Superior temporal gyrus (tissue), 1 donor: ENCODE data around the gene VIPR2.
A peak's percentile ranks its signal among the peaks of the same experiment; 100 is the strongest.

Experiments
- DNase-seq: peaks from one replicate; pipeline ENCODE4 v3.0.0-alpha.2; 2016; ENCODE audit errors: extremely low spot score

Gene VIPR2

DNA sequence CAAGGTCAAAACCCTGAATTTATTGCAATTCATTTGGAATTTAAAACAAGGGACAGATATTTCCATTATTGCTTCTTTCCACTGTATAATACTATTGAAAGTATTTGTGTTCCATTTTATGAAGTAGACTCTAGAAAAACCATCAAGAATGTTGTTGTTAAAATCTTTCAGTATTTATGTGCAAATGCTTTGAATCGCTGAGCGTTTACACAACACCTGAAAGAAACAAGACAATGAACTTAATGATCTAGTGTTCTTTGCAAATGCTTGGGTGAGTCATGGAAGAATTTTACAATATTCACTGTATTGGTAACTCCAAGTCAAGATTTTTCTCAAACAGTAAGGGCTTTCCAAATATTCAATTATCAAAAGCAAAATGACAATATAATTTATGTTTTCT lies 97.1 kb downstream of the VIPR2 start:
- no peak for DNase-seq

DNA sequence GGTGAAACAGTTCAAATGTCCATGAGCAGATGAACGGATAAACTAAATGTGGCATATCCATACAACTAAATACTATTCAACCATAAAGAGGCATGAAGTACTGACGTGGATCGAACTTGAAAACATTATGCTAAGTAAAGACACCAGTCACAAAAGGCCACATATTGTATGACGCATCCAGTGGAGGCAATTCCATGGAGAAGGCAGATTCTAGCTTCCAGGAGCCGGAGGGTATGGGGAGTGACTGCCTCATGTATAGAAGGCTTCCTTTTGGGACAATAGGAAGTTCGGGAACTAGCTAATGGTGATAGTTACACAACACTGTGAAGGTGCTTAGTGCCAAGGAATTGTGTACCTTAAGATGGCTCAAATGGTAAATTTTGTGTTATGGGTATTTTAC lies 98.4 kb downstream of the VIPR2 start:
- DNase-seq: no peak

DNA sequence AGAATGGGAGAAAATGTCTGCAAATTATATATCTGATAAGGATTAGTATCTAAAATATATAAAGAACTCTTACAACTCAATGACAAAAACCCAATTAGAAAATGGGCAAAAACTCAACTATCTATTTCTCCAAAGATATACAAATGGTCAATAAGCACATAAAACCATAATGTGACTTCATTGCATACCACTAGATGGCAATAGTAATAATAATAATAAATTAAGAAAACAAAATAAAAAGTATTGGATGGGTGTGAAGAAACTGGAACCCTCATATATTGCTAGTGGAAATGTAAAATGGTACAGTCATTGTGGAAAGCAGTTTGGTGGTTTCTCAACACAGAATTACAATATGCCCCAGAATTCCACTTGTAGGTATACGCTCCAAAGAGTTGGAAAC lies 98.8 kb downstream of the VIPR2 start:
- DNase-seq: no peak

DNA sequence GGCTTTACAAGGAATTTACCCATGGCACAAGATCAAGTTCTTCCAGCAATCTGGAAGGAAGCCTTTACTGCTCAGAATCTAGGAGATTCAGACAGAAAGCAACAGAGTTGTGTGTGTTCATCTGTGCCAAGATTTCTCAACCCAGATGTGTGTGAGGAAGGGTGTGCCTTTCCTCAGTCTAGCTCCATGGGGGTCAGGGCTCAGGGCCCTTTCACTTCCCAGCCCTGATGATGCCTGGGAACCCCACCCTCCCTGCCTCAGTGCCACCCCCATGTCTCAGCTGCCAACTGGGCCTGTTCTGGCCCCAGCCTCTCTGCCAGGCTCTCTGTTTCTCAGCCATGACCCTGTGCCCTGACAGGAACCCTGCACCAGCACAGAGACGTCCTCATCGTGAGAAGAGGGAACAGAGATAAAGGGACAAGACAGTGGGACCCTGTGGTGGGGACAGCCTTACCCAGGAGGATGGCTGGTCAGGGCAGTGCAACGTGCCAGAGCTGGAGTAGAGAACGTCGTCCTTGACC lies 102.0 kb downstream of the VIPR2 start:
- DNase-seq: peak; percentile 44

DNA sequence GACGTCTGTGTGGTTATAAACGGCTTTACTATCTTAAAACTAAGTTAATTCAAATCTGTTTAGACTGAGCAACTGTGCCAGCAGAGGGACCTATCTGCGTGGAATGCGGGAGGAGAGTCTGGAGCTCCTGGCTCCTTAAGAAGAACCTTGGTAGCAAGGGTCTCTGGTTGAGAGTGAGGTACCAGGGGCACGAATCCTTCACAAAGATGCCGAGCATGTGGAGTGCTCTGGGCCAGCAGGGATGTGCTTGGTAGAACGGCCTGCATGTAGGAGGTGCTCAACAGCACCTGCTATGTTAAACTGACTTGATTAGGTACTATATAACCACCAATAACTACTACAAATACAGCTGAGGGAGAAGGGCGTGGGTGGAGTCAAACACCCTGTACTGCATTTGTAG lies 102.6 kb downstream of the VIPR2 start:
- no peak for DNase-seq

DNA sequence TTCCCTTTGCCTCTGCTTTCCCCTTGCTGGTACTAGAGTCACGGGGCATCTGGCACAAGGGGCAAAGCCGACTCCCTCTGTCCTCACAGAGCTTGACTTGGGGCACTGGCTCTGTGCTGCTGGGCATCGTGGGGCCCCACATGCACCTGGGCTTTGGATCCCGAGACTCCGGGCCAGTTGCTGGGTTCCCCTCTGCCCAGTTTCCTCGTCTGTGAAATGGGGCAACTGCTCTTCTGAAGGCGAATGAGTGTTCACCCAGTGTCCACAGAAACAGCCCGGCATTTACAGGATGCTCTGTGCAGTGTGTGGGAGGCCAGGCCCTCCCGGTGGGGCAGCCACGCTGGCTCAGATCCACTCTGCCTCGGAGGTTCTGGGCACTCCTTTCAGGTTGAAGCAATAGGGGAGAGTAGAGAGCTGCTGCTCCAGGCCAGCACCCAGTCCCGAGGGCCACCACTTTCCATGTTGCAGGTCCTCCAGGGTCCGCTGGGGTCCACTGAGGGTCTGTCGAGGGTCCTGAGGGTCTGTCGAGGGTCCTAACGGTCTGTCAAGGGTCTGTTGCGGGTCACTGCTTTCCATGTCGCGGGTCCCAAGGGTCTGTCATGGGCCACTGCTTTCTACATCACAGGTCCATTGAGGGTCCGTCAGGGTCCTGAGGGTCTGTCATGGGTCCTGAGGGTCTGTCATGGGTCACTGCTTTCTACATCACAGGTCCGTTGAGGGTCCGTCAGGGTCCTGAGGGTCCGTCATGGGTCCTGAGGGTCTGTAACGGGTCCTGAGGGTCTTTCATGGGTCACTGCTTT lies 103.6 kb downstream of the VIPR2 start:
- no peak for DNase-seq

DNA sequence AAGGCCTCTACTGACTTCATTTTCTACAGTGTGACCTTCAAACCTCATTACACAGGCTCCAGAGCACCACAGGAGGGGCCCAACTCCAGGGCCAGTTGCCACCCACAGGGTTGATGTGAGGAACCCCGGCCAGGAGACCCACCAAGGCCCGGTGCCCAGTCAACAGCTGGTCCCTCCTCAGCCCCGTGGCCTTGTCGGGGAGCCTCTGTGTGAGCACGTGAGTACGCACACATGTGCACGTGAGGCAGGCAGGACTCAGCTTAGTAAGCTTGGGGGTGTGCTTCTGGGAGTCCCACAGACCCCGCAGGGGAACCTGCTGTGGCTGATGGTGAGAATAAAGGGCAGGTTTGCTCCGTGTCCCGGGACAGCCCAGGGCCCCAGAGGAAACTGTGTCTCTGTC lies 104.5 kb downstream of the VIPR2 start:
- DNase-seq: no peak

DNA sequence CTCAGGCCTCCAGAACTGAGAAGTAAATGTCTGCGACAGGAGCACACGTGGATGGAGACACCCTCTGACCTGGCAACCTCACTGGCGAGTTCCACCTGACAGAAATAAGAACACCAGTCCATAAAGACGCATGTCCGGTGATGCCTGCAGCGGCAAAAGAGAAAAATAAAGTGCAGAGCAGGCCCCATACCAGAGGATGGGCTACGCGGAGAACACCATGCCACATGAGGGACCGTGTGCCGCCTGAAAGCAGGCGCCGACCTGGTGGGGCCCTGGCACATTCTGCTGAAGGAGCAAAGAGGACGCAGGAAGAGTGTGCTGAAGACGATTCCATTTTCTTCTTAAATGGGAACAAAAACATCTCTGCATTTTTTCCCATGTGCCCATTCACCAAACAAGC lies 105.0 kb downstream of the VIPR2 start:
- no peak for DNase-seq

DNA sequence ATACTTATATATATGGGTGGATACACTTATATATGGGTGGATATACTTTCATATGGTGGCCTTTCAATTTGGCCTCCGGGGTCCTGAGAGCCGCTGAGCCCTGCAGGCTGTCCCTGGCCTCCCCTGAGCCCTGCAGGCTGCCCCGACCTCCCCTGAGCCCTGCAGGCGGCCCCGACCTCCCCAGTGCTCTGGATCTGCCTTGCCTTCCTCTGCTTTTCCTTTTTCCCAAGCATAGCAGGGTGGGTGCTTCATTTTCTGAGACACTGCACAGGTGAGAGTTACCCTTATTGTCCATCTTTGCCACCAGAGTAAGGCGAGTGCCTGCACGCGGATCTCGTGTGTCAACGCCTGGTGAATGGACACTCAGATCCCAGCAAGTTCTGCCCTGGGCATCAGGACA lies 106.6 kb downstream of the VIPR2 start:
- no peak for DNase-seq

DNA sequence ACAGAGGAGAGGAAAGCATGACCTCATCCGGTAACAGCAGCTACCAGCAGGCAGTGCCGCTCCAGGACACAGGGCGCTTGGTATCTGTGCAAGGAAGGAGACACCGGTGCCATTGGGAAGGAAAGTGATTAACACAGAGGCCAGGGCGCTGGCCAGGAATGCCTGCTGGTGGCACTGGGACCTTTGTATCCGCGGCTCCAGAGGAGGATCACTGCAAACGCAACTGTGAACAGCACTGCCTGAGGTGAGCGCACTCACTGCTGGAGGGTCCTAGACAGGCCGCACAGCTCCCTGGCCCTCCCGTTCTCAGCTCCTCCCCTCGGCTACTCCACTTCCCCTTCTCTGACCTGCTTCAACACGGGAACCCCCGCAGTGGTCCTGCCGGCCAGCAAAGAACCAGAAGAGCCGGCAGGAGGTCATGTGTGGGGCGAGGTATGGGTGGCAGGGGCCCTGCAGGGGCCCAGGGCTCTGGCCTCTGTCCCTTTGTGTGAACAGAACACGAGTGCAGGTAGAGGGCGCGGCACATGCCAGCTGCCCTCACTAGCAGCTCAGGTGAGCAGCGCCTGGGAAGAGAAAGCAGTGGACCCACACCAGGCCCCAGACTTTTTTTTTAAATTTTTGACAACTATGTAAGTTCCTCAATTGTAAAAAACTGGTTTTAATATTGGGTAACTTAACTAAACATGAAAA lies 107.6 kb downstream of the VIPR2 start:
- DNase-seq: no peak

DNA sequence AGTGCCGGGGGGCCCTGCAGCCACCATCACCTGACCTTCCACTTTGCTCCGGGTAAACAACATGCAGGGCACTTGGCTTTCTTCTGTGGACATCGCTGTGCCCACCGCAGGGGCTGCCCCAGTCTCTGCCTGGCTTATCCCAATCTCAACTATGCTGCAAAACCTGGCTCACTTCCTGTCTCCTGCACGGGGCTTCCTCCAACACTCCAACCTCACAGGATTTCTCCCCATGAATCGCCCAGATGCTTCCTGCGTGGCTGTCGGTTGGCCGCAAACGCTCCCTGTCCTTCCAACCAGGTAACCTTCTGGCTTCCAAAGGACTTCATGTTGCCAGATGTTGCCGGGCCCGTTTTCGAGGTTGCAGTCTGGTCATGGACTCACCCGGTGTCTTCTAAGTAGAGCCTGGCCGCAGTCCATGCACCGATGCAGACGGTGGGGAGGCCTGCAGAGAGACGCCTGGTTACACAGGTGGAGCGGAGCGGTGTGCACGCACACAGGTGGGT lies 109.0 kb downstream of the VIPR2 start:
- DNase-seq: no peak

DNA sequence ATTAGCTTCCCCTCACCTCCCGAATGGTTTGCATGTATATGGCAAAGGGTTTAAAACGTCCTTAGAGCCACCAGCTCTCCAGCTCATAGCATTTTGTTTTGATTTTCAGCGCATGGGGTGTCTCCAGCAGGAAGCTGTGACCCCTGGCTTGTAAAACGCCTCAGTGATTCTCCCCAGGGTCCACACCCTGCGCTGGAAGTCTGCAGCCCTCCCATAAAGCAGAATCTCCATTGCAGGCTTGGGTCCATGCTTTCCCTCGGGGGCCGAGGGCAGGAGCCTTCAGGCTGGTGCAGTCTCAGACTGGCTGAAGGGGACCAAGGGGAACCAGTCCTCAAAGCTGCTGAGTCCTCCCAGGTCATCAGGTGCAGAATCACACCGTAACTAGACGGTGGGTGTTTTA lies 109.7 kb downstream of the VIPR2 start:
- DNase-seq: no peak

DNA sequence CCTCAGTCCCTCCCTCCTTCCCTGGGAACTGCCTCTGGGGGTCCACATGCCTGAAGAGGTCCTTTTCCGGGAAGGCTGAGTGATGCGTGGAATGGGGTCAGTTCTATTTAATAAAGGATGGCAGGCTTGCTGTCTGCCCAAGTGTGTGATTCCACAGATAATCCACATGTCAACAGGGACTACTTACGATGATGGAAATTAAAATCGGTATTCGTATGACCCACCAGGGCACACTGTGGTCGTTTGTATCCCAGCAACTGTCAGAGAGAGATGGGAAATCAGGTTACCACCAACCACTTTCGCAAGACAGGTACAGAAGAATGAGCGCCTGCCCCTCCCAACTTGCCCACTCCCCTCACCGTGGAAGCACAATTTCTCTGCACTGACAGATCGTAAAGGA lies 110.3 kb downstream of the VIPR2 start:
- DNase-seq: no peak

DNA sequence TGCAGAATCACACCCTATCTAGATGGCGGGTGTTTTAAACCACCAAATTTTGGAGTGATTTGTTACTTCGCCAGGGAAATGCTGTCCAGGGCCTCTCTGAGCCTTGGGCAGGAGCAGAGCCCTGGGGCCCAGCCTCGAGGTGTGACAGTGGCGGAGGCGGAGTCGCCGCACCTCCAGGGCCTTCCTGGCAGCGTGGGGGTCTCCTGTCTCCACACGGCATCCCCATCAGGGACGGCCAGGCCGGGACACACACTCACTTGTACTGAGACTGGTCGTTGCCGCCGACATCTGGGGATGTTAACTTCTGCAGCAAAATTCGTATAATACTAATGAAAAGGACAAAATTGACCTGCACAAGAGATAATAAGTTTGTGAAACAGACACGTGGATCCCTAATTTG lies 110.7 kb downstream of the VIPR2 start:
- no peak for DNase-seq

DNA sequence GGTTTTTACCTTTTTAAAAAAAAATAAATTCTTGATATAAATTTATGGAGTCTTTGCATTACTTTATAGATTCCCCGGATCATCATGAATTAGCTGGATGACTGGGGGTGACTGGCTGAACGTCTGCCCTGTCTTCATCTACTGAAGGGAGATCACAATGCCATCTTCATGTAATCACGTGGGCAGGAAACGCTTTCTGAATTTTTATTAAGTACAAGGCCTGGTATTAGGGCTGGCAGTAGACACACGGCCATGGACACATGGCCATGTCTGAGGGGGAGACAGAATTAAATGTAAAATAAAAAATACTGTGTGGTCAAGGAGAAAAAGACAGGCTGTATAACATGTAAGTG lies 111.2 kb downstream of the VIPR2 start:
- peak; percentile 51 for DNase-seq

DNA sequence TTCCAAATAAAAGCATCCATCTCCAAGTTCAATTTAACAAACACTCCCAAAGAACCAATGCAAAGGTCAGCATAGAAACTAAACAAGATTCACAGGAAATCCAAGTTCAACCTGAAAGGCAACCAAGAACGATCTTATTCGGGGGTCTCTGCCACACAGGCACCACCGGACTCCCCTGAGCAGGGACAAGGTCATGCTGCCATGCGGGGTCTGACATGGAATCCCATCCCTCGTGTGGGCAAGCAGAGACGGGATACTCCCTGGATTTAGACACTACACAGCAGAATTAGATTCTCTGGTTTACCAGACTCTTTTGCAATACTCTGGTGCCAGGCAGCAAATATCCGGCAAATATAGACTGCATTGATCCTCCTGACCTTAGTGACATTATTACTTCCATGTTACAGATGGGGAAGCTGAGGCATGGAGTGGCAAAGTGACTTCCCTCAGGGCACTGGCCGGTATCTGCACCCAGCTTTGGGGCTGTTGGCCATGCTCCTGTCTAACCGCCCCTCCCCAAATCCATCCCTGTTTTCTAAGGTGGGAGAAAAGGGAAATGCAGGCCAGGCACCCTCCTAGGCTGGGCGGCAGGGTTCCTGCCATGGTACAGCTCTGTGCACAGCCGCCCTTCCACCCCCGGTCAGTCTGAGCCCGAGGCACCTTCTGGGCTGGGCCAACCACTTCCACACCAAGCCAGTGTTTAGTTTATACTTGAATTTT lies 111.8 kb downstream of the VIPR2 start:
- no peak for DNase-seq

DNA sequence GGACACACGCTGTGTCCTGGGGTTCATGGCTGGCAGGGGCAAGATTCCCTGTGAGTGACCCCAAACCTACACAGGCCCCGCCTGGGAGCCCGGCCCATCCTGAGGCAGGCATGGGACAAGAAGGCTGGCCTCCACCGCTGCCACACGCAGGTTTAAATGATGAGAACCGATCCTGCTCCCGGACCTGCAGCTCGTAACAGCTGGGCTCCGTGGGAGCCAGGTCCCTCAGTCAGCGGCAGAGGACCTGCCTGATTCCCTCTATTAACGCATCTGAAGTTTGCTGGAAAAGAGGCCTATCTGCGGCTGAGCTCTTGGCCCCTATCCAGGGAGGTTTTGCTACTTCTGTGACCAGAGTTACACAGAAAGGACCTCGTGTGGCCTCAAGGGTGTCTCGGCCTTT lies 112.3 kb downstream of the VIPR2 start:
- no peak for DNase-seq

DNA sequence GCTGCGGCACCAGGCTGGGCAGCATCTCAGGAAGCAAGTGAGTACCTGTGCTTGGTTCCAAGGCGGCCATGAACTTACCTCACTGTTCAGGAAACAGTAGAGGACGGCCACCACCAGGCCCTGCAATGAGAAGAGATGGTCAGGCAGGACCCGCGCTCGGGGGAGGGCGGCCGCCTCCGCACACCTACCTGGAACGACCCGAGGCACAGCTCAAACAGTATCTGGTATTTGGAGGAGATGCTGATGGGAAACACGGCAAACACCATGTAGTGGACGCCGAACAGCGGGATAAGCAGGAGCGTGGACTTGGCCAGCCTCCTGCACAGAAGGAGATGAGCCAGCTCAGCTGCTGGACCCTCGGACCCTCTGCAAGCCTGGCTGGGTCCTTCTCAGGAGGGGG lies 112.9 kb downstream of the VIPR2 start:
- no peak for DNase-seq

DNA sequence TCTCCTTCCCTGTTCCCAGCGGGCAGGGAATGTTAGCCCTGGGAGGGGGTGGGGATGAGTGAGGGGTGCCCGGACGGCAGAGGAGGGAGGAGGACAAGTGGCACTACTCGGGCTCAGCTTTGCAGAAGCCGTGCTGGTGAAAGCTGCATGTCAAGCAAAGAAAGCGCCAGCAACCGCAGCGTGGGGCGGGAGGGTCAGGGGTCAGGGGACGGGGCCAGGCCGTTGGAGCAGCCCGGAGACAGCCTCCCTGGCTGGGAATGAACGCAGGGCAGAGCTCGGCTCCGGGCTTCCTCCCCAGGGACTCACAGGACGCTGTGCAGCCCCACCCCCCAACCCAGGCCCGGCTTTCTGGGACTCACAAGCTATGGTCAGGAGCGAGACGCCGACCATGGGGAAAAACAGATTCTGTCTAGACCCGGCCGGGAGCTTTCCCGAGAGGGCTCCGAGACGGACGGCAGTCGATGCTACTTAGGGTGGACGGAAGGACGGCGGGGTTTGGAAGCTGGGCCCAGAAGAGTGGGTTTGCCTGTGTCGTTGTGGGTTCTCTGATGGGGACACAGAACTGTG lies 113.4 kb downstream of the VIPR2 start:
- no peak for DNase-seq

DNA sequence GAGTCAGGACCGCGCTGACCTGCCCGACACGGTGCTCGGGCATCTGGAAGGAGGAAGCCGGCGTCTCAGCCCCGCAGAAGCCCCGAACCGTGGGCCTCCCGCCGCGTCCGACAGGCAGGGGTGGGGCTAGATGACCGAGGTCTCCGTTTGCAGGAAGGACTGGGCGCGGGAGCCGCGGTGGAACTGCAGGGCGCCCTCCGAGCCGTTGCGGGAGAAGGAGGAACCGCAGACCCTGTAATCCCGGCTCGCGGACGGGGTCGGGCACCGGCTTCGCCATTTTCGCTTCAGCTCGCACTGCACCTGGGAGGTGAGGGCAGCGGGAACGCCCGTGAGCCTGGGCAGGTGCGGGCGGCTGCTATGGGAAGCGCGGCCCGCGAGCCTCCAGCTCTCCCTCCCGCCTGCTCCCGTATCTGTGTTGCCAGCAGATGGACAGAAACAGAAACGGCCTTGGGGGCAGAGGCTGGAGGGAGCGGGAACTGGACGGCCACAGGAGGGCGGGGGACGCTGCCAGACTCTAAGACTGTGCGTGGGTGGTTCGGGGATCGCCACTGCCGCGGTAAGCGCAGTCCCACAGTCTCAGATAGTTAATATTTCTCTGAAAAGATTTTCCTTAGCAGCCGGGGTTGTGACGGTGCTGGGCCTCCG lies 114.1 kb downstream of the VIPR2 start:
- no peak for DNase-seq

DNA sequence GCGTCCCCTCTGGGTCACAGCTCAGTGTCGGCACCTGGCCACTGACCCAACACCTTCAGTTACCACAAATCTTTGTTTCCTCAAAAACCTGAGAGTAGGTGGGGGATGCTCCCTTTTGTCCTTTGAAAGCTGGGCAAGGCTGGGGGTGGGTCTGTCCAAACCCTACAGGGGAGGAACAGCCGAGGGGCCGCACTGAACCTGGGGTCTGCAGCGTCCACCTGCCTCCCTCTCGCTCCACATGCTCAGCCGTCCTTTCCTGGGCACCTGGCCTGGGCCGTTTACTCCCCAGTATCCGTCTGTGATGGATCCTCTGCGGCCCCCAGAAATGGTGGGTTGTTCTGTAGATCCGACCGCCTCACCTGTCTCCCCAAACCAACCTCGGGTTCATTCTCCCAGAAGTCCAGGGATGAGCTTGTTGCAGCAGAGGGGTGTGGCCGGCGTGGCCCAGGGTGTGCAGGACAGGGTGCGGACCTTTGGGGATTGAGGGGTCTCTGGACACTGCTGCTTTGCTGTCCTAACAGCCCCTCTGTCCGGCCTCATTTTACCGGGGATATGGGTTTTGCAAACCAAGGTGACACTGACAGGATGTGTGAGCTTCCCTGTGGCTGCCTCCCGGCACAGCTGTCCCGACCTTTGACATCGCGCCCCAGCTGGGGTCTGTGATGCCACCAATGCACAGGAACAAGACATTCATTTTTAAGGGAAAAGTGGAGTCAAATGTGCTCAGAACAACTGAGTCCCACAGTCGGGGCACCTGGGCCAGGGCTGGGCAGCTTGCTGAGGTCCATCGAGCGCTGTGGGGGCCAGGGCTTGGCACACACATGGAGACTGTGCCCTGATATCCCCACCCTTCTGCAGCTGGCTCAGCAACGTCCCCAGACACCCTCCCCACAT lies 115.9 kb downstream of the VIPR2 start:
- no peak for DNase-seq
